Skeletal muscle tissue (tissue), 4 donors: ENCODE results near the gene FOXP1. TPM values are rescaled to one million over a fixed set of nuclear protein-coding genes. Genes with fewer than 3 reads are reported as not detected.

Experiments
- H3K27ac ChIP-seq: one replicate; pipeline ENCODE4 v1.7.0; 2013; ENCODE audit warnings: mild to moderate bottlenecking, low read depth, low read length, inconsistent platforms
- H3K27me3 ChIP-seq, 3 donors: one replicate each; pipeline ENCODE4 v1.7.0; 2013; ENCODE audit warnings: low read length in 3 of 3; ENCODE audit not compliant: control insufficient read depth in 3 of 3, insufficient read depth in 3 of 3
- H3K36me3 ChIP-seq, 3 donors: one replicate each; pipeline ENCODE4 v1.7.0; 2013; ENCODE audit warnings: low read length in 3 of 3; ENCODE audit not compliant: control insufficient read depth in 3 of 3, insufficient read depth in 3 of 3
- H3K4me1 ChIP-seq, 3 donors: one replicate each; pipeline ENCODE4 v1.7.0; 2013; ENCODE audit warnings: low read length in 3 of 3, mild to moderate bottlenecking in 3 of 3; ENCODE audit not compliant: control insufficient read depth in 3 of 3, insufficient read depth in 3 of 3
- H3K4me3 ChIP-seq, 3 donors: one replicate each; pipeline ENCODE4 v1.7.0; 2013; ENCODE audit warnings: low read length in 3 of 3
- H3K9ac ChIP-seq, 3 donors: one replicate each; pipeline ENCODE4 v1.7.0; 2013; ENCODE audit warnings: low read length in 3 of 3, mild to moderate bottlenecking in 3 of 3, moderate library complexity in 2 of 3, low read depth in 1 of 3
- H3K9me3 ChIP-seq, 3 donors: one replicate each; pipeline ENCODE4 v1.7.0; 2013; ENCODE audit warnings: low read length in 3 of 3; ENCODE audit not compliant: control insufficient read depth in 3 of 3
- total RNA-seq: library from RNA; depleted of rRNA; stranded (reverse); fragments of >200 nt; gene quantifications from one replicate; pipeline ENCODE4 v1.2.3, GENCODE V29; 2014
- donor health status: Osteomylitis.

Gene FOXP1
- total RNA-seq, 1 donor from 2014 or later, result 36.0 TPM

- Histone ChIP-seq H3K27me3 (no peaks in the 10 kb centered on the region), H3K36me3 (peaks cover 0 to 4% (median 0%) of the 10 kb centered on the region in 3 donors), H3K9ac (no peak overlapping the region), H3K4me3 (no peak overlapping the region), H3K9me3 (no peaks in the 10 kb centered on the region), H3K4me1 (no peaks in the 10 kb centered on the region), H3K27ac (no peak overlapping the region)
Observed at GRCh38 chr3:71360764-71361163, 222.8 kb downstream of the FOXP1 start.

- Histone ChIP-seq H3K4me1 (no peaks in the 10 kb centered on the region), H3K27ac (no peak overlapping the region), H3K36me3 (peaks cover 0 to 4% (median 0%) of the 10 kb centered on the region in 3 donors), H3K4me3 (no peak overlapping the region), H3K27me3 (no peaks in the 10 kb centered on the region), H3K9me3 (no peaks in the 10 kb centered on the region), H3K9ac (no peak overlapping the region)
Observed at GRCh38 chr3:71360180-71360579, 223.3 kb downstream of the FOXP1 start.

- Histone ChIP-seq H3K27me3 (no peaks in the 10 kb centered on the region), H3K36me3 (peaks cover 0 to 4% (median 0%) of the 10 kb centered on the region in 3 donors), H3K9me3 (no peaks in the 10 kb centered on the region), H3K27ac (no peak overlapping the region), H3K9ac (no peak overlapping the region), H3K4me3 (no peak overlapping the region), H3K4me1 (no peaks in the 10 kb centered on the region)
Observed at GRCh38 chr3:71358243-71358642, 225.3 kb downstream of the FOXP1 start.

GRCh38 chr3:71356265-71356664 lies 227.3 kb downstream of the FOXP1 start:
- peaks cover 0 to 1% (median 0%) of the 10 kb centered on the region in 3 donors for H3K4me1 ChIP-seq

GRCh38 chr3:71355862-71356261 lies 227.7 kb downstream of the FOXP1 start:
- H3K4me3 ChIP-seq, result no peak overlapping the region
- H3K36me3 ChIP-seq, result peaks cover 0 to 4% (median 0%) of the 10 kb centered on the region in 3 donors
- H3K27ac ChIP-seq, result no peak overlapping the region
- no peaks in the 10 kb centered on the region for H3K9me3 ChIP-seq
- no peak overlapping the region for H3K9ac ChIP-seq
- H3K4me1 ChIP-seq, result peaks cover 0 to 5% (median 4%) of the 10 kb centered on the region in 3 donors
- no peaks in the 10 kb centered on the region for H3K27me3 ChIP-seq

More at GRCh38 chr3:71356265-71356664, 227.3 kb downstream of the FOXP1 start:
- Histone ChIP-seq H3K27ac (no peak overlapping the region), H3K27me3 (no peaks in the 10 kb centered on the region), H3K9me3 (no peaks in the 10 kb centered on the region), H3K9ac (no peak overlapping the region), H3K4me3 (no peak overlapping the region), H3K36me3 (peaks cover 0 to 4% (median 0%) of the 10 kb centered on the region in 3 donors)

GRCh38 chr3:71355037-71355436 lies 228.5 kb downstream of the FOXP1 start:
- Histone ChIP-seq H3K36me3 (peaks cover 0 to 4% (median 0%) of the 10 kb centered on the region in 3 donors), H3K4me3 (no peak overlapping the region), H3K27me3 (no peaks in the 10 kb centered on the region), H3K9ac (no peak overlapping the region), H3K9me3 (no peaks in the 10 kb centered on the region), H3K27ac (no peak overlapping the region), H3K4me1 (peaks cover 0 to 8% (median 5%) of the 10 kb centered on the region in 3 donors)

GRCh38 chr3:71351403-71352149 lies 232.0 kb downstream of the FOXP1 start:
- Histone ChIP-seq H3K4me1 (peaks cover 0 to 8% (median 5%) of the 10 kb centered on the region in 3 donors), H3K4me3 (no peak overlapping the region), H3K9me3 (no peaks in the 10 kb centered on the region), H3K9ac (no peak overlapping the region), H3K27ac (no peak overlapping the region), H3K27me3 (no peaks in the 10 kb centered on the region), H3K36me3 (no peaks in the 10 kb centered on the region)

GRCh38 chr3:71350998-71351397 lies 232.5 kb downstream of the FOXP1 start:
- H3K36me3 ChIP-seq, result no peaks in the 10 kb centered on the region
- H3K27me3 ChIP-seq, result no peaks in the 10 kb centered on the region
- no peaks in the 10 kb centered on the region for H3K9me3 ChIP-seq
- no peak overlapping the region for H3K9ac ChIP-seq
- H3K4me1 ChIP-seq, result peaks cover 0 to 8% (median 5%) of the 10 kb centered on the region in 3 donors
- no peak overlapping the region for H3K27ac ChIP-seq
- no peak overlapping the region for H3K4me3 ChIP-seq

GRCh38 chr3:71348831-71349230 lies 234.7 kb downstream of the FOXP1 start:
- peaks cover 0 to 8% (median 5%) of the 10 kb centered on the region in 3 donors for H3K4me1 ChIP-seq
- H3K27ac ChIP-seq, result no peak overlapping the region
- no peak overlapping the region for H3K9ac ChIP-seq

GRCh38 chr3:71348001-71348632 lies 235.4 kb downstream of the FOXP1 start:
- H3K4me3 ChIP-seq, result no peak overlapping the region
- no peak overlapping the region for H3K9ac ChIP-seq
- no peaks in the 10 kb centered on the region for H3K27me3 ChIP-seq
- H3K4me1 ChIP-seq, result peaks cover 0 to 8% (median 5%) of the 10 kb centered on the region in 3 donors
- no peak overlapping the region for H3K27ac ChIP-seq
- no peaks in the 10 kb centered on the region for H3K36me3 ChIP-seq
- H3K9me3 ChIP-seq, result no peaks in the 10 kb centered on the region

More at GRCh38 chr3:71348831-71349230, 234.7 kb downstream of the FOXP1 start:
- Histone ChIP-seq H3K36me3 (no peaks in the 10 kb centered on the region), H3K9me3 (no peaks in the 10 kb centered on the region), H3K4me3 (no peak overlapping the region), H3K27me3 (no peaks in the 10 kb centered on the region)
